Upper lobe of left lung (tissue), 6 donors: ENCODE results near the gene ENOPH1. TPM values are rescaled to one million over a fixed set of nuclear protein-coding genes. Genes with fewer than 3 reads are reported as not detected.

Experiments used
- ATAC-seq, 2 donors: fragments of 200-7000 bp; cut with Tn5 transposase; one replicate each; pipeline ENCODE4 v1.9.1; 2022; ENCODE audit warnings: mild to moderate bottlenecking in 2 of 2, moderate library complexity in 2 of 2; ENCODE audit not compliant: low FRiP score in 2 of 2
- DNase-seq, 2 donors: peaks; one replicate each; pipeline ENCODE4 v3.0.0-alpha.2; 2019 to 2020
- H3K27ac ChIP-seq, 4 donors: fragments of 200-600 bp; sonication (generic); one replicate each; pipeline ENCODE4 v1.5.1; 2016 to 2019
- H3K27me3 ChIP-seq, 4 donors: fragments of 200-600 bp; sonication (generic); one replicate each; pipeline ENCODE4 v1.5.1; 2017 to 2019
- H3K36me3 ChIP-seq, 4 donors: fragments of 200-600 bp; sonication (generic); one replicate each; pipeline ENCODE4 v1.5.1; 2016 to 2019
- H3K4me1 ChIP-seq, 4 donors: fragments of 200-600 bp; sonication (generic); one replicate each; pipeline ENCODE4 v1.5.1; 2018 to 2019
- H3K4me3 ChIP-seq, 4 donors: fragments of 200-600 bp; sonication (generic); one replicate each; pipeline ENCODE4 v1.5.1; 2017 to 2019; ENCODE audit warnings: mild to moderate bottlenecking in 2 of 4, moderate library complexity in 1 of 4
- H3K9me3 ChIP-seq, 4 donors: fragments of 200-600 bp; sonication (generic); one replicate each; pipeline ENCODE4 v1.5.1; 2018 to 2019
- CTCF ChIP-seq, 6 experiments: fragments of 450-650 bp in 4 of 6; fragments of 200-600 bp in 2 of 6; sonication (generic) in 2 of 6; IDR thresholded peaks; one replicate each; pipeline ENCODE4 v1.5.1; 2016 to 2019; ENCODE audit warnings: antibody characterized with exemption in 6 of 6
- EP300 ChIP-seq, 4 donors: sonication (generic); formaldehyde crosslinking; IDR thresholded peaks; one replicate each; pipeline ENCODE4 v1.5.1; 2017; ENCODE audit warnings: antibody characterized with exemption in 4 of 4, control low read depth in 2 of 4
- POLR2A ChIP-seq, 4 donors: fragments of 450-650 bp; IDR thresholded peaks; one replicate each; pipeline ENCODE4 v1.5.1; 2016 to 2017; ENCODE audit warnings: antibody characterized with exemption in 4 of 4, mild to moderate bottlenecking in 2 of 4
- POLR2AphosphoS5 ChIP-seq, 2 donors: sonication (generic); formaldehyde crosslinking; IDR thresholded peaks; one replicate each; pipeline ENCODE4 v1.5.1; 2017; ENCODE audit warnings: antibody characterized with exemption in 2 of 2
- WGBS, 2 donors: methylation state at CpG; one replicate each; pipeline ENCODE4 v1.1.5; 2017 to 2018; 5-methylcytosine and 5-hydroxymethylcytosine counted together
- total RNA-seq, 6 donors: library from RNA; depleted of rRNA in 4 of 6; stranded (reverse); fragments of >200 nt in 4 of 6; gene quantifications; one replicate each; pipeline versions ENCODE4 v1.1.0 to v1.2.1, GENCODE V29; 2016 to 2021
- donor health status: DM: no; HTN: no; CAD: no; lungs with moderate emphysema.
- donor health status: DM: no; HTN: yes; CAD: no; lungs with severe emphysema.

ENOPH1 gene
- total RNA-seq, 6 donors from 2014 or later, result 8.4 to 29.9 (median 25.8) TPM

GRCh38 chr4:82415922-82416365 lies 14.4 kb upstream of the ENOPH1 start:
- Histone ChIP-seq H3K9me3 (no peaks in the 10 kb centered on the region), H3K36me3 (no peaks in the 10 kb centered on the region), H3K27ac (no peak overlapping the region), H3K4me1 (no peaks in the 10 kb centered on the region), H3K27me3 (no peaks in the 10 kb centered on the region), H3K4me3 (no peak overlapping the region)
- no peak for DNase-seq
- no peak for ATAC-seq
- TF ChIP-seq EP300 (IDR thresholded peaks at IDR 0.05), result no peak
- no peak for TF ChIP-seq POLR2A (IDR thresholded peaks at IDR 0.05)
- TF ChIP-seq POLR2AphosphoS5 (IDR thresholded peaks at IDR 0.05), result no peak
- no peak for TF ChIP-seq CTCF (IDR thresholded peaks at IDR 0.05)
- WGBS, 2 donors, result 86 to 92% methylated on average over 9 to 12 of the region's 12 CpGs

- DNase-seq, result no peak
- Histone ChIP-seq H3K9me3 (no peaks in the 10 kb centered on the region), H3K4me1 (no peaks in the 10 kb centered on the region), H3K36me3 (peaks cover 8 to 24% (median 18%) of the 10 kb centered on the region in 4 donors), H3K27ac (no peak overlapping the region), H3K4me3 (no peak overlapping the region), H3K27me3 (no peaks in the 10 kb centered on the region)
- no peak for ATAC-seq
- TF ChIP-seq POLR2A (IDR thresholded peaks at IDR 0.05) (no peak), EP300 (IDR thresholded peaks at IDR 0.05) (no peak), CTCF (IDR thresholded peaks at IDR 0.05) (no peak), POLR2AphosphoS5 (IDR thresholded peaks at IDR 0.05) (no peak)
- WGBS, 2 donors, result 84 to 93% methylated on average over 3 of the region's 3 CpGs
These were observed 10.9 kb upstream of the ENOPH1 start for GRCh38 chr4:82419451-82419850.

DNA sequence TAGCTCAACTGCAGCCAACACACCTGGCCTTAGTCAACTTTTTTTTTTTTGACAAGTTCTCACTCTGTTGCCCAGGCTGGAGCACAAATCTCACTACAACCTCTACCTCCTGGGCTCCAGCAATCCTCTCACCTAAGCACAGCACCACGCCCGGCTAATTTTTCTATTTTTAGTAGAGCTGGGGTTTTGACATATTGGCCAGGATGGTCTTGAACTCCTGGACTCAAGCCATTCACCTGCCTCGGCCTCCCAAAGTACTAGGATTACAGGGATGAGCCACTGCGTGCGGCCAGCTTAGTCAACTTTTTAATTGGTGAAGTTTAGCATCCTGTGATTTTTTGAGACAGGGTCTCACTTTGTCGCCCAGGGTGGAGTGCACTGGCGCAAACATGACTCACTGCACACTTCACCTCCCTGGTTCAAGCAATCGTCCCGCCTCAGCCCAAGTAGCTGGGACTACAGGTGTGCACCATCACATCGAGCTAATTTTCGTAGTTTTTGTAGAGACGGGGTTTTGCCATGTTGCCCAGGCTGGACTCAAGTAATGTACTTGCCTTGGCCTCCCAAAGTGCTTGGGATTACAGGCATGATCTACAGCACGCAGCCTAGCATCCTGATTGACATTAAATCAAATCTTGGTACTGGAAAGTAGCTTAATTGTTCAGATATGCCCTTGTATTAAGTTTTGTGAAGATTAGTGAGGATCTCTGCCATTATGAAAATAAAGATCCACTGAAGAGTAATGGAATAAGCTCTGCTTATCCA lies 8.4 kb upstream of the ENOPH1 start:
- no peak overlapping the region for H3K4me3 ChIP-seq
- no peak for TF ChIP-seq POLR2A (IDR thresholded peaks at IDR 0.05)
- TF ChIP-seq CTCF (IDR thresholded peaks at IDR 0.05), result no peak
- TF ChIP-seq POLR2AphosphoS5 (IDR thresholded peaks at IDR 0.05), result no peak
- TF ChIP-seq EP300 (IDR thresholded peaks at IDR 0.05), result no peak
- no peaks in the 10 kb centered on the region for H3K9me3 ChIP-seq
- no peaks in the 10 kb centered on the region for H3K27me3 ChIP-seq
- H3K4me1 ChIP-seq, result peaks cover 9 to 12% (median 10%) of the 10 kb centered on the region in 4 donors
- H3K27ac ChIP-seq, result no peak overlapping the region
- DNase-seq (no peak), ATAC-seq (peak in 1 of 2 donors; percentile 17)
- WGBS, 2 donors, result 91% methylated on average over 13 of the region's 13 CpGs
- H3K36me3 ChIP-seq, result peaks cover 19 to 49% (median 36%) of the 10 kb centered on the region in 4 donors

- no peaks in the 10 kb centered on the region for H3K27me3 ChIP-seq
- no peak for ATAC-seq
- DNase-seq, result no peak
- WGBS, 2 donors, result 90 to 93% methylated on average over 5 of the region's 5 CpGs
- H3K9me3 ChIP-seq, result no peaks in the 10 kb centered on the region
- H3K4me1 ChIP-seq, result peaks cover 15 to 19% (median 16%) of the 10 kb centered on the region in 4 donors
- H3K36me3 ChIP-seq, result peaks cover 19 to 53% (median 37%) of the 10 kb centered on the region in 4 donors
- no peak overlapping the region for H3K27ac ChIP-seq
- TF ChIP-seq POLR2AphosphoS5 (IDR thresholded peaks at IDR 0.05) (no peak), EP300 (IDR thresholded peaks at IDR 0.05) (no peak), CTCF (IDR thresholded peaks at IDR 0.05) (no peak)
- H3K4me3 ChIP-seq, result no peak overlapping the region
These were observed 7.8 kb upstream of the ENOPH1 start for GRCh38 chr4:82422616-82423015.
